NCI-H1694 treated with DMSO at 0.1 percent for 48 hours (cell line): ENCODE results near the gene CDPF1.
"Not testable (repeated sequence)": the region's sequence is repeated elsewhere in the genome, so short reads cannot be mapped to it uniquely, and the experiment has no call there.

Source experiments
- DNase-seq: peaks from one replicate; lab custom pipeline; 2025; lab: John Stamatoyannopoulos, UW

CDPF1 gene

GRCh38 chr22:46281866-46282678 lies 32.0 kb upstream of the CDPF1 start:
- no peak for DNase-seq

- DNase-seq, result no peak
Measured at GRCh38 chr22:46280999-46281623, 31.0 kb upstream of the CDPF1 start.

DNA sequence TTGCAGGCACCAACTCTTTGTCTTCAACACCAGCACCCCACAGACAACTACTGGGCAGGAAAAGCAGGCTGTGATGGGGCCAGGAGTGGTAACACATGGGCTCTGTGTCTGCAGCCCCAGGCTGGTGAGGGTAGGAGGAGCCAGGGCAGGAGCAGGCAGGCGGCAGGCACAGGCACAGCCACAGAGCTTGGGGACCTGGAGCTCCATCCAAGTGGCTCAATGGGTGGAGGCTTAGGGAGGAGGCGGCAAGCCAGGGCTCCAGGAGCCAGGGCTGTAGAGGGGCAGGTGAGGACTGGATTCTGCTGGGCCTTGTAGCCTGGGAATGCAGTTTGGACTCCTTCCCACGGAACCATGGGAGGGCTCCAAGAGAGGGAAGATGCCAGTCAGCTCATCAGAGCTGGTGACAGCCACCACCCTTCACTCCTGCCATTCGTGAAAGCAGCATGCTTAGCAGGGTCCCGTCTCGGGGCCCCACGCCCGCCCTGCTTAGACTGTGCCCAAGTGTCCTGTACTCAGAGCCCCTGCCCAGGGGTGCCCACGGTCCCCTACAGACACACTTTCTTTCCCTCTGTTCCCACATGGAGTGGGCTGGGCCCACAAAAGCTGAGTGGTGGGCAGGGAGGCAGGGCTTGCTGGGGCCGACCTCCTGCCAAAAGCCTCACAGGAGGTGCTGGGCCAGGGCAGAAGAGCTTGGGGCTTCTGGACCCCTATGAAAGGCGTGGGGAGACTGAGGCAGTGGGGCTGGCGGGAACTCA lies 30.1 kb upstream of the CDPF1 start:
- no peak for DNase-seq

DNA sequence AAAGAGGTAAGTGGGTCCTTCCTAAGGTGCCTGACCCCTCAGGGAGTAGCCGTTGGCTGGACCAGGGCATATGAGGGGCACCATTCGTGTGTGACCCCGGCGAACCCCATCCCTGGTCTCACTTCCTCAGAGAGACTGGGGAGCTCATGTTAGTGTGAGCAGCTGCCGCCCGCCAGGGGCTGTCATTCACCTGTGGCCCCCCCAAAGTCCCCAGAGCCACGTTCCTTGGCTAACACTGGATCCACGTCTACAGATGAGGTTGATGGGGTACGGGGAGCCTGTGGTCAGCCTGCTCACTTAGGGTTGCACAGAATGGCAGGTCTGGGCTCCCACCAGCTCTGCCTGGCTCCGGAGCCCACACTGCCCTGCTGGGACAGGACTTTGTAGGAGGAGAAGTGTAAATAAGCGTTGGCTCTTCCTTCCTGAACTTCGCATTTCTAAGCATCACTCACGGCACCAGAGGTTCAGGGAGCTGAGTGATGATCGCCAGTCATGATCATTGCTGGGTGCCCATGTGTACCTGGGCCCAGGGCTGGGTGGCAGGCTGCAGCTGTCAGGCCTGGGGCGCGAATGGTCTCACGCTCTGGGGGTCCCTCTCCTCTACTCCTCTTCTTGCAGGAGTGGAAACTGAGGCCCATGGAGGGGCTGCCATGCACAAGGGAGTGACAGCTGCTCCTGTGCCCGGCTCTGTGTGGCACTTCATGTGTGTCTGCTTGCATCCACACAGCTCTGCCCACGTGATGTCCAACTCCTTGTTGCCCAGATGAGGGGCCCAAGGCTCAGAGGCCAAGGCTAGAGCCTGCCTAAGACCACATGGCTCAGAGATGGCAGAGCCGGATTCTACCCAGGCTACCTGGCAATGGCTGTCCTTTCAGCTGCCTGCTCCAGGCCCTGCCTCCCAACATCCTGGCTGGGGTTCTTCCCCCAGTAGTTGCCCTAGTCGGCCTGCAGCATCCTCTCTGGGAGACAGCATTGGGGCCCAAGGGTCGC lies 28.9 kb upstream of the CDPF1 start:
- no peak for DNase-seq

DNA sequence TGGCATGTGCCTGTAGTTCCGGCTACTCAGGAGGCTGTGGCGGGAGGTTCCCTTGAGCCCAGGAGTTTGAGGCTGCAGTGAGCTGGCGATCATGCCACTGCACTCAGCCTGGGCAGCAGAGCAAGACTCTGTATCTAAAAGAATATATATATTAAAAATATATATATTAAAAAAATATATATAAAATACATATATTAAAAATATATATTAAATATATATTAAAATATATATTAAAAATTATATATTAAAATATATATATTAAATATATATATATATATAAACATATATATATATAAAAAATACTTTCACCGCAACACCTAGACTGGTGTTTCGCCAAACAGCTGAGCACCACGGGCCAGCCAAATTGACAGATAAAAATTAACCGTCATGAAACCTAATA lies 26.5 kb upstream of the CDPF1 start:
- DNase-seq, result no peak

DNA sequence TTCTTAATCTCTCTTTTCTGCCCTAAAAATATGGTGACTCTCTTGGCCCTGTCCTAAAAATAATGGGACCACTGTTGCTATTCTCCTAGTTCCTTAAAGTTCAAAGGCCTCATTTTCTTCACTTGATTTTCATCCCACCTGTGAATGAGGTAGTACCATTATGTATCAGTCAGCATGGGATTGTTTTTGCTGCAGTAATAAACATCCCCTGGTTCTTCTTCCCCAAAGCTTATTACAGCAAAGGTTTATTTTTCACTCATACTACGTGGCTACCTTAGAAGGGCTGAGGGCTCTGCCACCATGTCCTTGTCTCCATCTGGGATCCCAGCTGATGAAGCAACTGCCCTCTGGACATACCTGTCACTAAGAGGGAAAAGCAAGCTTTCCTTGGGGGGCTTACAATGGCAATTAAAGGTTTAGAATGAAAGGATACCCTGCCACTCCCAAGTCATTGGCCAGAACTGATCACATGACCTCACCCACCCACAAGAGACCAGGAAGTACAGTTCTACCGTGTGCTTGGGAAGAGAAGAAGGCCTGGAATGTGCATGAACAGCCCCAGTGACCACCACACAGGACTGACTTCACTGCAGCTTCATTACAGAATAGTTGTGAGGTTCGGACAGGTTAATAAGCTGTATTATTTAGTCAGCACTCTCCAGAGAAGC lies 25.5 kb upstream of the CDPF1 start:
- DNase-seq, result no peak

DNA sequence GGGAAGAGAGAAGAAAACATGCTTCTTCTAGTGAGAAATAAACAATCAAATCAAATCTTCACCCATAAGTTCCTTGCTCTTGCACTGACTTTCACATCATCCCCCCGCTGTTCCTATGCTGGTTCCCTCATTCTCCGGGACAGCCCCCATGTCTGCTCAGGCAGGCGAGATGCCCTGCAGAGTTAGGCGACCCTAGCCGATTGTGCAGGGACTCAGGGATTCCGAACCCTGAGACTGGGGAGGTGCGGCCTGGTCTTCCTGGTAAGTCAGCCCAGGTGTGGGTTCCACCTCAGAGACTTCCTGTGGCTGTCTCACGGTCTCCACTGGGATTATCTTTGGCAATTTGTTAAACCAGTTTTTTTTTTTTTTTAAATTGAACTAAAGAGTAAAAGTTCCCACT lies 24.3 kb upstream of the CDPF1 start:
- no peak for DNase-seq

DNA sequence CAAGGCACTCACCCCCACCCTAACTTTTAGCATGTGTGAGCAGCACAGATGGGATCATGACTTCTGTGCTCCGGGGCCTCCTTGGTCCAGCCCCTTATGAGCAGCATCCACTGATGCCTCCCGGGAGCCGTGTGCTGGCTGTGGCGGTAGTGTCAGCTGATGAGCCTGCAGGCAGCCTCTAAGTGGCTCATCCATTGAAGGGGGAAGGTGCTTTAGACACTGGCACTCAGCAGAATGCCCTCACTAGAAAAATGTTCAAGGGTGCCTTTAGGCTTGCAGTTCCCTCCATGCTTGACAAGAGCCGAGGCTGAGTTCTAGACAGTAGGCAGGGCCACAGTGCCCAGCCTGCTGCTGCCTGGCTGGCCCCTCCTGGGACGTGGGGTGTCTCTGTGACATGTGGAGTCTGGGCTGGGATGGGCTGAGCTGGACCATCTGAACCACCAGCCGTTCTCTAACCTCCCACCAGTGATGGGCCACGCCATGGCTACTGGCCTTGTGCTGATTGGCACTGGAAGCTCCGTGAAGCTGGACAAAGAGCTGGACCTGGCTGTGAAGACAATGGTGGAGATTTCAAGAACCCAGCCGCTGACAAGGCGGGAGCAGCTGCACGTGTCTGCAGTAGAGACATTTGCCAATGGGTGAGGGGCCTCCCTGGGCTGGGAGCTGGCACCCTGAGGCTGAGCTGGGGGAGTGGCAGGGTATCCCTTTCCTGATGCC lies 23.5 kb upstream of the CDPF1 start:
- no peak for DNase-seq

- DNase-seq, result no peak
Measured at GRCh38 chr22:46272762-46273431, 22.8 kb upstream of the CDPF1 start.

- no peak for DNase-seq
Measured at GRCh38 chr22:46272196-46272595, 22.1 kb upstream of the CDPF1 start.

DNA sequence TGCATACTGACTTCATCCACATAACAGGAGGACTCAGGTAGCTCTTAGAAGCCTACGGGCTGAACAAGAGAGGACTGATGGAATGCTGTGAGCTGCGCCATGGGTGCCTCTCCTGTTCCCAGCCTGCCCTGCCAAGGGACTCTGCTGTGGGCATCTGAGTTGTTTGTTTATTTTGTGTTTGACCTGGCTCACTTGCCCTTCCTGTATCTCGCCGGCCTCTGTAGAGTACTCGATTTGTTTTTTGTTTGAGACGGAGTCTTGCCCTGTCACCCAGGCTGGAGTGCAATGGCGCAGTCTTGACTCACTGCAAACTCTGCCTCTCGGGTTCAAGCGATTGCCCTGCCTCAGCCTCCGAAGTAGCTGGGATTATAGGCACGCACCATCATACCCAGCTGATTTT lies 19.5 kb upstream of the CDPF1 start:
- DNase-seq, result no peak

DNA sequence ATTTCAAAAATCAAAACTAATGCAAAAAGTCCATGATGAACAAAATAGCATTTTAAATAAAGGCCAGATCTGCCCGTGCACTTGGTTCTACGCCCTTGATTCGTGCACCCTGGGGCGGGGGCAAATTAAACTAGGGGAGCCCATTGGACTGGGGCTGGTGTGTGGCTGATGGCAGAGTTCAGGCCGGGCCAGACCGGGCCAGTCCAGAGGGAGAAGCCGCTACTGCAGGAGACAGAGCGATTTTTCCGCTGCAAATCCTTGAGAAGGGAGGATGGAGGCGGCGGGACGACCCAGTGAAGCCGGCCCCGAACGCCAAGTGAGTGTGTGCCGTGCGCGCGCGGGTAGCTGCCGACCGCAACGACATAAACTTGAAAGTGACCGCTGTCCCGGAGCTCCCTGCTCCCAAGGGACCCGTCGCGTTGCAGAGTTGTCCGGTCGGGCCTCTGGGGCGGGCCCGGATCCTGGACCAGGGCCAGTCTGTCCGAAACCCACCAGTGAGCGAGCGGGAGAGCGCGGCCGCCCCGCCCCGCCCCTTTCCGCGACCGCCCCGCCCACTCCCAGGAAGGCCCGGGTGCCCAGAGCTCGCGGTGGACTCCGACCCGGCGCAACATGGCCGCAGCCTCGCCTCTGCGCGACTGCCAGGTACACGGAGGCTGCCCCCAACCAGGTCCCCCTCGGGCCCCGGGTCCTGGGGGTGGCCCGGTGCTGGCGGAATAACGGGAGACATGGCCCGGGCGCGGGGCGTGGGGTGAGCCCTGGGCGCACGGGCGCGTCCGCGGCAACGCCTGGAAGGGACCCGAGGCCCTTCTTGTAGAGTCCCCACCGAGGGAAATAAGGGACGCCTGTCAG lies 17.6 kb upstream of the CDPF1 start, which contains the start of gene TTC38:
Gene TTC38 (plus strand): TSS at position 578 of the 849 bp plus-strand sequence. CDS start 32 bp downstream, at position 610.
- DNase-seq, result peak; percentile 13

GRCh38 chr22:46265627-46266026 lies 15.5 kb upstream of the CDPF1 start:
- not testable (repeated sequence) for DNase-seq

GRCh38 chr22:46264520-46264919 lies 14.4 kb upstream of the CDPF1 start:
- not testable (repeated sequence) for DNase-seq

DNA sequence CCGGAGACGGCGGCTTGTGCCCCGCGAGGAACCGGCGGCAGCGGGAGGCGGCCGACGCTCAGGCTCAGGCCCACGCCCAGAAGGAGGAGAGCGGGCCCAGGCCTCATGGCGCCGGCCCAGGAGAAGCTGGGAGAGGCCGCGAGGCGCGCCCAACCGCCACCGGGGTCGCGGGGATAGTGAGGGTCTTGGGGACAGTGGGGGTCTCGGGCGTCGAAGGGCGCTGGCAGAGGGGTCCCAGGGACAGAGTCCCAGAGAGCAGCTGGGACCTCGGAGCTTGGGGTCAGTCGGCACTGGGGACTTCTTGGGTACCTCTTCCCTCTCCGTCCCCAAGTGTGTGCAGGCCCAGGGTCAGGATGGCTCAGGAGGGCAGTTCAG lies 13.1 kb upstream of the CDPF1 start, which contains the start of gene PKDREJ:
Gene PKDREJ (minus strand): TSS at position 128 of the 375 bp plus-strand sequence. CDS start 21 bp downstream, at position 107.
- no peak for DNase-seq

DNA sequence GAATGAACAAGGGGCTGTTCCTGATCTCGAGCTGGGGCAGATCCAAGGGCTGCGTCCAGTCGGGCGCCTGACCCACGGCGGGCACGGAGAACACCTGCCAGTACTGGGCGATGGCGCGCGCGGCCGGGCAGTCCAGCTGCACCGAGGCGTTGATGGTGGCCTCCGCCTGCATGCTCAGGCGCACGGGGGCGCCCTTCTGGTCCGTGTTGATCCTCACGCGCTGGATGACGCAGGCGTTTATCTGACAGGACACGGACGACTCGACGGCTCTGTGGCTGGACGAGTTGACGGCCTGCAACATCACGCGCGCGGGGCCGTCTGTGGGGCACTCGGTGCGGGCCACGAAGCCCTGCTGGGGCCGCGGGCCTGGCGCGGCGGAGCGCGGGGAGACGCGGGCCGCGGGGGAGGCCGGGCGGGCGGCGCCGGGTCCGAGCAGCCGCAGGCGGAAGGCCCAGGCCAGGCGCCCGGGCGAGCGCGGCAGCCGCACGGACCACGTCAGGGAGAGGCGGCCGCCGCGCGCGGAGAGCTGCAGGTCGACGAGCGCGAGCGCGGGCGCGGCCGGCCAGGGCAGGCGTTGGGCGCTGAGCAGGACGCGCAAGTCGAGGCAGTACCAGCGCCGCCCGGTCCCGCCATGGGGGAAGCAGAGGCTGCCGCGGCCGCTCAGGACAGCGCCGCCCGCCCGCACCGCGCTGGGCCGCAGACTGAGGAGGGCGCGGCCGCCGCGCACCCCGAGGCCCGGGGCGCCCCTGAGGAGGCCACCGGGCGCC lies 12.5 kb upstream of the CDPF1 start:
- no peak for DNase-seq

GRCh38 chr22:46260038-46260437 lies 9.9 kb upstream of the CDPF1 start:
- no peak for DNase-seq

- no peak for DNase-seq
Measured at GRCh38 chr22:46259374-46259773, 9.3 kb upstream of the CDPF1 start.
